Hepatocyte (in vitro differentiated cells): ENCODE results near the gene MLXIP. TPM values are rescaled to one million over a fixed set of nuclear protein-coding genes. Genes with fewer than 3 reads are reported as not detected.
A peak's percentile ranks its signal among the peaks of the same experiment; 100 is the strongest.

Source experiments
- DNase-seq: peaks from one replicate; pipeline ENCODE4 v3.0.0-alpha.2; 2016; ENCODE audit warnings: low spot score
- H2AFZ ChIP-seq: fragments of 200-600 bp; sonication (generic); 2 replicates; pipeline ENCODE4 v1.6.0; 2016; ENCODE audit warnings: antibody characterized with exemption, mild to moderate bottlenecking
- H3K27ac ChIP-seq: fragments of 200-600 bp; sonication (generic); 2 replicates; pipeline ENCODE4 v1.5.1; 2016; ENCODE audit warnings: mild to moderate bottlenecking
- H3K27me3 ChIP-seq: fragments of 200-600 bp; sonication (generic); 2 replicates; pipeline ENCODE4 v1.6.1; 2016
- H3K36me3 ChIP-seq: fragments of 200-600 bp; sonication (generic); replicated peaks from 2 replicates; pipeline ENCODE4 v1.5.1; 2016; ENCODE audit warnings: low read depth; ENCODE audit not compliant: insufficient read depth
- H3K4me1 ChIP-seq: fragments of 200-600 bp; sonication (generic); 2 replicates; pipeline ENCODE4 v1.5.1; 2016; ENCODE audit warnings: mild to moderate bottlenecking, moderate library complexity; ENCODE audit not compliant: insufficient read depth
- H3K4me2 ChIP-seq: fragments of 200-600 bp; sonication (generic); 2 replicates; pipeline ENCODE4 v1.6.0; 2016
- H3K4me3 ChIP-seq: fragments of 200-600 bp; sonication (generic); 2 replicates; pipeline ENCODE4 v1.5.1; 2016; ENCODE audit warnings: mild to moderate bottlenecking
- H3K79me2 ChIP-seq: fragments of 200-600 bp; sonication (generic); 2 replicates; pipeline ENCODE4 v1.6.0; 2017; ENCODE audit warnings: mild to moderate bottlenecking
- H3K9me2 ChIP-seq: fragments of 200-600 bp; sonication (generic); replicated peaks from 2 replicates; pipeline ENCODE4 v1.6.0; 2017; ENCODE audit warnings: mild to moderate bottlenecking; ENCODE audit not compliant: insufficient read depth
- H3K9me3 ChIP-seq: fragments of 200-600 bp; sonication (generic); 2 replicates; pipeline ENCODE4 v1.5.1; 2016; ENCODE audit warnings: low read depth, mild to moderate bottlenecking
- H4K20me1 ChIP-seq: fragments of 200-600 bp; sonication (generic); 2 replicates; pipeline ENCODE4 v1.6.0; 2016; ENCODE audit warnings: mild to moderate bottlenecking; ENCODE audit not compliant: insufficient read depth, poor library complexity, severe bottlenecking
- CTCF ChIP-seq: fragments of 200-600 bp; sonication (generic); IDR thresholded peaks from 2 replicates; pipeline ENCODE4 v1.5.1; 2016; ENCODE audit warnings: antibody characterized with exemption, mild to moderate bottlenecking; ENCODE audit not compliant: poor library complexity
- EZH2 ChIP-seq: fragments of 200-600 bp; sonication (generic); IDR thresholded peaks from 2 replicates; pipeline ENCODE4 v1.6.1; 2016; ENCODE audit warnings: antibody characterized with exemption, mild to moderate bottlenecking, borderline replicate concordance
- EZH2phosphoT487 ChIP-seq: fragments of 200-600 bp; sonication (generic); IDR thresholded peaks from one replicate; pipeline ENCODE4 v1.6.1; 2018; ENCODE audit warnings: antibody characterized with exemption, mild to moderate bottlenecking, low read depth, moderate library complexity; ENCODE audit not compliant: unreplicated experiment, severe bottlenecking
- WGBS: methylation state at CpG from one replicate; pipeline ENCODE4 v1.1.6; 2016; ENCODE audit warnings: low lambda C conversion rate; ENCODE audit errors: missing lambda C conversion rate; 5-methylcytosine and 5-hydroxymethylcytosine counted together
- polyA plus RNA-seq: library from polyadenylated mRNA; unstranded; fragments of >200 nt; fragmentation: Nextera tagmentation; extraction: Ambion mirVana; gene quantifications from 2 replicates; pipeline ENCODE4 v1.2.1, GENCODE V29; 2016
- total RNA-seq: library from RNA; depleted of rRNA; stranded (reverse); fragments of >200 nt; gene quantifications from 2 replicates; pipeline ENCODE4 v1.2.3, GENCODE V29; 2014

MLXIP gene
- total and polyA plus RNA-seq, 2 experiments from 2014 or later = 11.5 to 33.1 TPM

GRCh38 chr12:122182887-122183587, 104.5 kb downstream of the MLXIP start, which contains the start of gene LRRC43:
Gene LRRC43, plus strand, starts transcription at chr12:122183123. Its CDS starts 22 bp downstream, at chr12:122183145.
- peak within 1 kb of the TSS; percentile 67 for H3K4me3 ChIP-seq
- H3K9me2 ChIP-seq = no peaks in the 10 kb centered on the region
- WGBS = 4% methylated on average over 43 of the region's 63 CpGs
- H4K20me1 ChIP-seq = no peaks in the 10 kb centered on the region
- no peaks in the 10 kb centered on the region for H3K9me3 ChIP-seq
- peak; percentile 85 for DNase-seq
- H3K27ac ChIP-seq = peak within 1 kb of the TSS; percentile 25
- H2AFZ ChIP-seq = peak within 1 kb of the TSS; percentile 67
- H3K27me3 ChIP-seq = no peaks in the 10 kb centered on the region
- H3K4me2 ChIP-seq = peak within 1 kb of the TSS; percentile 87
- no peaks in the 10 kb centered on the region for H3K36me3 ChIP-seq
- TF ChIP-seq EZH2 (no peak), EZH2phosphoT487 (no peak), CTCF (no peak)
- peaks cover 3% of the 10 kb centered on the region for H3K4me1 ChIP-seq
- H3K79me2 ChIP-seq = no peaks in the 10 kb centered on the region

- Histone ChIP-seq H3K36me3 (no peaks in the 10 kb centered on the region), H3K9me2 (no peaks in the 10 kb centered on the region), H3K4me3 (no peak overlapping the region), H3K27me3 (no peaks in the 10 kb centered on the region), H2AFZ (peak overlapping the region; percentile 67), H3K79me2 (no peaks in the 10 kb centered on the region), H3K27ac (no peak overlapping the region), H3K9me3 (no peaks in the 10 kb centered on the region), H3K4me2 (peak overlapping the region; percentile 87), H4K20me1 (no peaks in the 10 kb centered on the region), H3K4me1 (peaks cover 3% of the 10 kb centered on the region)
- TF ChIP-seq EZH2phosphoT487 = no peak
- TF ChIP-seq CTCF = no peak
- TF ChIP-seq EZH2 = no peak
- WGBS = 75% methylated on average over 9 of the region's 10 CpGs
- DNase-seq = no peak
These were observed 105.0 kb downstream of the MLXIP start for GRCh38 chr12:122183588-122183940.

GRCh38 chr12:122184517-122184916, 106.0 kb downstream of the MLXIP start:
- 96% methylated on average over 18 of the region's 18 CpGs for WGBS
- H3K27ac ChIP-seq = no peak overlapping the region

More at GRCh38 chr12:122184517-122184916, 106.0 kb downstream of the MLXIP start:
- TF ChIP-seq CTCF = no peak
- TF ChIP-seq EZH2 = no peak
- no peak for TF ChIP-seq EZH2phosphoT487
- no peaks in the 10 kb centered on the region for H4K20me1 ChIP-seq
- peaks cover 3% of the 10 kb centered on the region for H3K4me1 ChIP-seq
- no peaks in the 10 kb centered on the region for H3K9me3 ChIP-seq
- no peak overlapping the region for H3K4me2 ChIP-seq
- no peak overlapping the region for H2AFZ ChIP-seq
- no peaks in the 10 kb centered on the region for H3K27me3 ChIP-seq
- DNase-seq = no peak
- H3K9me2 ChIP-seq = no peaks in the 10 kb centered on the region
- H3K4me3 ChIP-seq = no peak overlapping the region
- no peaks in the 10 kb centered on the region for H3K79me2 ChIP-seq
- H3K36me3 ChIP-seq = no peaks in the 10 kb centered on the region
